HCT116 (cell line): ENCODE data around the gene ANTXRL. TPM values are rescaled to one million over a fixed set of nuclear protein-coding genes. Genes with fewer than 3 reads are reported as not detected.
"Not testable (repeated sequence)": the region's sequence is repeated elsewhere in the genome, so short reads cannot be mapped to it uniquely, and the experiment has no call there.

Experiments
- ATAC-seq: fragments of 200-7000 bp; cut with Tn5 transposase; 2 replicates; pipeline ENCODE4 v1.9.1; 2020; ENCODE audit warnings: mild to moderate bottlenecking, moderate library complexity
- BruUV-seq: library from RNA; stranded (reverse); fragments of 400-500 nt; replicated peaks from 2 replicates; lab custom pipeline; 2021; lab: Mats Ljungman, UMichigan
- CTCF ChIA-PET: fragments of 300-600 bp; sonication (Branson Sonifier 250); formaldehyde crosslinking; loops from one replicate; lab custom pipeline; 2021; ENCODE audit warnings: antibody characterized with exemption; lab: Charles Lee
- POLR2A ChIA-PET: fragments of 300-600, 350-600 bp; sonication (Branson Sonifier 250); formaldehyde crosslinking; loops from one replicate; lab custom pipeline; 2021; ENCODE audit warnings: antibody characterized with exemption; lab: Charles Lee
- RAD21 ChIA-PET, 2 experiments: fragments of 300-600 bp; sonication (Branson Sonifier 250); formaldehyde crosslinking; loops; one replicate each; lab custom pipeline; 2023; ENCODE audit warnings: low total read pairs in 2 of 2; ENCODE audit not compliant: uncharacterized antibody in 2 of 2, unreplicated experiment in 2 of 2, low non-redundant PET in 1 of 2; lab: Charles Lee
- DNase-seq: peaks from one replicate; pipeline ENCODE4 v3.0.0-alpha.2; 2010; ENCODE audit warnings: low read depth, low spot score
- H2AFZ ChIP-seq: fragments of 200-600 bp; shearing (Covaris generic), sonication (generic); 2 replicates; pipeline ENCODE4 v1.6.1; 2017; ENCODE audit warnings: low read depth, mixed run types, mixed read lengths, antibody characterized with exemption, low read length; ENCODE audit not compliant: poor library complexity, severe bottlenecking
- H3K27ac ChIP-seq: 2 replicates; pipeline ENCODE4 v1.5.1; 2012; ENCODE audit warnings: low read depth, low read length
- H3K27me3 ChIP-seq: fragments of 200-600 bp; sonication (generic); 2 replicates; pipeline ENCODE4 v1.6.1; 2016; ENCODE audit warnings: mixed run types, low read length, mixed read lengths; ENCODE audit not compliant: insufficient read depth
- H3K36me3 ChIP-seq, 2 experiments: fragments of 200-500 bp in 1 of 2; fragments of 200-600 bp in 1 of 2; sonication (Bioruptor generic) in 1 of 2; sonication (generic) in 1 of 2; 2 replicates each; pipeline versions ENCODE4 v1.5.1 to v1.6.1; 2014 to 2016; ENCODE audit warnings: low read length in 2 of 2, inconsistent platforms in 1 of 2, mixed read lengths in 1 of 2, mixed run types in 1 of 2; ENCODE audit not compliant: insufficient read depth in 2 of 2, control insufficient read depth in 1 of 2
- H3K4me1 ChIP-seq, 2 experiments: fragments of 200-600 bp in 1 of 2; sonication (generic) in 1 of 2; 2 replicates each; pipeline versions ENCODE4 v1.5.1 to v1.6.1; 2012 to 2017; ENCODE audit warnings: low read length in 2 of 2, inconsistent platforms in 1 of 2, mild to moderate bottlenecking in 1 of 2, mixed read lengths in 1 of 2, mixed run types in 1 of 2, moderate library complexity in 1 of 2; ENCODE audit not compliant: insufficient read depth in 2 of 2, control insufficient read depth in 1 of 2
- H3K4me2 ChIP-seq: fragments of 200-600 bp; sonication (generic); 2 replicates; pipeline ENCODE4 v1.6.1; 2017; ENCODE audit warnings: mixed run types, low read length, mixed read lengths
- H3K4me3 ChIP-seq, 2 experiments: fragments of 200-600 bp in 1 of 2; sonication (generic) in 1 of 2; replicated peaks in 1 of 2; 2 replicates each; pipeline ENCODE4 v1.5.1; 2011 to 2016; ENCODE audit warnings: low read length in 2 of 2, control low read depth in 1 of 2, low read depth in 1 of 2, mild to moderate bottlenecking in 1 of 2, mixed read lengths in 1 of 2, mixed run types in 1 of 2
- H3K79me2 ChIP-seq: fragments of 200-600 bp; sonication (generic); 2 replicates; pipeline ENCODE4 v1.6.1; 2017; ENCODE audit warnings: mild to moderate bottlenecking, mixed run types, low read length, moderate library complexity, mixed read lengths; ENCODE audit not compliant: insufficient read depth
- H3K9ac ChIP-seq: fragments of 200-600 bp; sonication (generic); 2 replicates; pipeline ENCODE4 v1.6.1; 2016; ENCODE audit warnings: low read length, mixed read lengths
- H3K9me2 ChIP-seq: fragments of 200-600 bp; sonication (generic), shearing (Covaris generic); 2 replicates; pipeline ENCODE4 v1.6.1; 2017; ENCODE audit warnings: mixed run types, mild to moderate bottlenecking, moderate library complexity; ENCODE audit not compliant: insufficient read depth
- H3K9me3 ChIP-seq, 2 experiments: fragments of 200-500 bp in 1 of 2; fragments of 200-600 bp in 1 of 2; sonication (Bioruptor generic) in 1 of 2; sonication (generic) in 1 of 2; 2 replicates each; pipeline ENCODE4 v1.6.1; 2014 to 2017; ENCODE audit warnings: low read length in 2 of 2, mixed read lengths in 2 of 2, inconsistent platforms in 1 of 2, low read depth in 1 of 2, mild to moderate bottlenecking in 1 of 2, mixed run types in 1 of 2, moderate library complexity in 1 of 2; ENCODE audit not compliant: control insufficient read depth in 1 of 2, insufficient read depth in 1 of 2
- H4K20me1 ChIP-seq: fragments of 200-600 bp; sonication (generic), shearing (Covaris generic); 2 replicates; pipeline ENCODE4 v1.6.1; 2017; ENCODE audit warnings: mixed run types, mild to moderate bottlenecking, moderate library complexity; ENCODE audit not compliant: insufficient read depth
- EZH2phosphoT487 ChIP-seq: fragments of 200-600 bp; IDR thresholded peaks from 2 replicates; pipeline ENCODE4 v1.6.1; 2018; ENCODE audit warnings: antibody characterized with exemption, borderline replicate concordance
- FOSL1 ChIP-seq: IDR thresholded peaks from 2 replicates; pipeline ENCODE4 v1.6.1; 2012; ENCODE audit warnings: low read depth
- POLR2AphosphoS5 ChIP-seq: IDR thresholded peaks from 2 replicates; pipeline ENCODE4 v1.6.1; 2011; ENCODE audit warnings: mild to moderate bottlenecking, low read depth, low read length, moderate library complexity
- SP1 ChIP-seq: IDR thresholded peaks from 2 replicates; pipeline ENCODE4 v1.6.1; 2012; ENCODE audit warnings: low read depth
- TCF7L2 ChIP-seq: IDR thresholded peaks from 2 replicates; pipeline ENCODE4 v1.7.0; 2011; ENCODE audit warnings: borderline replicate concordance, inconsistent platforms; ENCODE audit not compliant: insufficient read depth, insufficient read length; ENCODE audit errors: extremely low read depth
- ZNF274 ChIP-seq: fragments of 200-500 bp; sonication (Bioruptor generic); IDR thresholded peaks from 2 replicates; pipeline ENCODE4 v1.6.1; 2014; ENCODE audit warnings: mild to moderate bottlenecking, low read depth, low read length, inconsistent platforms
- intact Hi-C: fragments of 100-400 bp; cut with micrococcal nuclease; formaldehyde crosslinking; loops from 2 replicates; pipeline ENCODE4 v1.10.0; 2022
- total RNA-seq: library from RNA; stranded (reverse); gene quantifications from one replicate; pipeline ENCODE4 v1.2.1, GENCODE V29; 2021; ENCODE audit not compliant: unreplicated experiment
- TF ChIP-seq, protein P1 (sequence below): IDR thresholded peaks from 2 replicates; pipeline ENCODE4 v1.6.1; 2012

Gene ANTXRL
- total RNA-seq, 1 experiment from 2014 or later, result not detected

DNA sequence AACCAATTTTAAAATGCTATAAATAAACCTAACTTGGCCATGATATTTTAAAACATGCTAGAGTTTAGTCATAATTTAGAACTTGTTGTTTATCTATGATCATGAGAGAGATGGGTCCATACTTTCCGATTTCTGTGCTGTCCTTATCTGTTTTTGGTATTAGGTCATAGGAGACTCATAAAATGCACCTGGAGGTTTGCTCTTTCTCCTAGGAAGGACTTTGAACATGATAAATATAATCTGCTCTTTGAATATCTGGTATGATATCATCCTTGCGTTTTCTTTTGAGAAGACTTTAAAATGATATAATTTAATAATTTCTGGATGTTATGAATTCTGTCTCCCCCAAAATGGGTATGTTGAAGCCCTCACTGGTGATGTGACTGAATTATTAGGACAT, 9.0 kb upstream of the ANTXRL start:
- POLR2A ChIA-PET, result no interaction called here
- CTCF ChIA-PET, result no interaction called here
- Histone ChIP-seq H3K79me2 (no peaks in the 10 kb centered on the region), H3K4me2 (no peak overlapping the region), H3K9ac (no peak overlapping the region), H3K27ac (no peak overlapping the region), H4K20me1 (no peaks in the 10 kb centered on the region), H3K9me3 (no peaks in the 10 kb centered on the region), H3K4me3 (no peak overlapping the region), H3K36me3 (no peaks in the 10 kb centered on the region), H3K9me2 (no peaks in the 10 kb centered on the region), H2AFZ (no peak overlapping the region), H3K4me1 (peaks cover 0 to 4% of the 10 kb centered on the region in 2 experiments; a peak in 2 of 4 replicates), H3K27me3 (no peaks in the 10 kb centered on the region)
- RAD21 ChIA-PET, result no interaction called here
- BruUV-seq, result no TSS peak
- ATAC-seq (no peak), DNase-seq (no peak)
- intact Hi-C loops, result no loop called here
- TF ChIP-seq POLR2AphosphoS5 (no peak), SP1 (no peak), FOSL1 (no peak), EZH2phosphoT487 (no peak), TCF7L2 (no peak), ZNF274 (no peak)
- TF ChIP-seq, protein P1, sequence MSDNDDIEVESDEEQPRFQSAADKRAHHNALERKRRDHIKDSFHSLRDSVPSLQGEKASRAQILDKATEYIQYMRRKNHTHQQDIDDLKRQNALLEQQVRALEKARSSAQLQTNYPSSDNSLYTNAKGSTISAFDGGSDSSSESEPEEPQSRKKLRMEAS, result no peak

DNA sequence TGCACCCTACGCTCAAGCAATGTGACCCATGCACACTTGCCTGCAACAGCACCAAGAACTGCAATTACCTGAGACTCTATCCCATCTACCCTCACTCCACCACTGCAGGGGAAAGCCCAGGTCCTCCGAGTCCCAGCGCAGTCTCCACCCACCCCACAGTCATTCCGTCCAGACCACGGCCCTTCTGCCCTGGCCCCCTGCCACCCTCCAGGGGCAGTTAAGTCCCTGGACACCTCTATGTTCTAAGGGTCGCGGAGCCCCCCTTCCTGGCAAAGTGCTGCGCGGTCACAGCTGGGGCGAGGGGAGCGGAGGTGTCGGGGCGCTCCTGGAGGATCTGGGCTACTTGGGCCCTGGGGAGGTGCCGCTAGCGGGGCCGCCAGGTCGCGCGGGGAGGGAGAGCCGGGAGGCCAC, 4.4 kb upstream of the ANTXRL start:
- Histone ChIP-seq H3K4me1 (peaks cover 14 to 16% of the 10 kb centered on the region in 2 experiments; a peak in 3 of 4 replicates), H3K4me2 (peak overlapping the region; percentile 72), H3K4me3 (peak overlapping the region in 1 of 2 experiments; percentile 49; a peak in 2 of 4 replicates)
- H3K27me3 ChIP-seq, H2AFZ ChIP-seq, H3K9me2 ChIP-seq, ATAC-seq, BruUV-seq, H4K20me1 ChIP-seq, H3K36me3 ChIP-seq, DNase-seq, H3K9me3 ChIP-seq, CTCF ChIA-PET, RAD21 ChIA-PET, H3K79me2 ChIP-seq, H3K9ac ChIP-seq, H3K27ac ChIP-seq, intact Hi-C loops: not testable (repeated sequence)
- POLR2A ChIA-PET, result interaction anchor here (1.0 kb wide), 1 partner anchor 175 kb away, joined by 3 read pairs; no protein-coding TSS in a partner anchor
